Astrocyte (in vitro differentiated cells and primary cell): ENCODE data around the gene SHISA9.

Experiments
- CTCF ChIP-seq: IDR thresholded peaks from 2 replicates; pipeline ENCODE4 v1.5.1; 2011; ENCODE audit warnings: low read depth, mild to moderate bottlenecking, inconsistent platforms, low read length, moderate library complexity; ENCODE audit not compliant: insufficient read depth
- EZH2 ChIP-seq: IDR thresholded peaks from 2 replicates; pipeline ENCODE4 v1.6.1; 2012; ENCODE audit warnings: mild to moderate bottlenecking, low read length, inconsistent platforms; ENCODE audit not compliant: insufficient read depth

DNA sequence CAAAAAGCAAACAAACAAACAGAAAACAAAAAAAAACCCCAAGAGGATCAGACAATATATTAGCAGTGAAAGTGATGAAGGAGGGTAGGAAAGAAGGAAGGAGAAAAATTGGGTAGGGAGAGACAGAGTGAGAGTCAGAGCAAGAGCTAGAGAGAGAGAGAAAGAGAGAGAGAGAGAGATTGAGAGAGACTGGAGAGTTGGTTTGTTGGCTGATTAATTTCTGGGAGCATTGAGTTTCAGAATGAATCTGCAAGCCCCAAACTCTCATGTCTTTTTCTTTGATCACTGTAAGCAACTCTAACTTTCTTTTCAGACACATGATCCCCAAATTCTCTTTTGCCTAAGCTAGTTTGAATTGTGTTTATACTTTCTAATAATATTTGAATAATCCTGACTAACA, 388.1 kb downstream of the SHISA9 start:
- TF ChIP-seq CTCF (no peak), EZH2 (no peak)
